Sigmoid colon (tissue), 7 donors: ENCODE measurements around the gene GYS2. TPM values are rescaled to one million over a fixed set of nuclear protein-coding genes. Genes with fewer than 3 reads are reported as not detected.

Source experiments
- DNase-seq: peaks from one replicate; pipeline ENCODE4 v3.0.0-alpha.2; 2019
- H3K27ac ChIP-seq, 4 donors: fragments of 200-600 bp; sonication (generic); one replicate each; pipeline ENCODE4 v1.5.1; 2016 to 2019; ENCODE audit warnings: mild to moderate bottlenecking in 1 of 4
- H3K27me3 ChIP-seq, 3 donors: fragments of 200-600 bp; sonication (generic); one replicate each; pipeline ENCODE4 v1.5.1; 2019; ENCODE audit warnings: mild to moderate bottlenecking in 1 of 3
- H3K36me3 ChIP-seq, 4 donors: fragments of 200-600 bp; sonication (generic); one replicate each; pipeline ENCODE4 v1.5.1; 2016 to 2019
- H3K4me1 ChIP-seq, 4 donors: fragments of 200-600 bp; sonication (generic); one replicate each; pipeline ENCODE4 v1.5.1; 2017 to 2019
- H3K4me3 ChIP-seq, 4 donors: fragments of 200-600 bp; sonication (generic); one replicate each; pipeline ENCODE4 v1.5.1; 2017 to 2019; ENCODE audit warnings: mild to moderate bottlenecking in 2 of 4, moderate library complexity in 1 of 4
- H3K9me3 ChIP-seq, 4 donors: fragments of 200-600 bp in 3 of 4; sonication (generic) in 3 of 4; one replicate each; pipeline versions ENCODE4 v1.5.1 to v1.6.1; 2013 to 2019
- CTCF ChIP-seq, 4 experiments: fragments of 450-650 bp in 3 of 4; fragments of 200-600 bp in 1 of 4; IDR thresholded peaks; one replicate each; pipeline ENCODE4 v1.5.1; 2016 to 2019; ENCODE audit warnings: antibody characterized with exemption in 4 of 4, mild to moderate bottlenecking in 3 of 4, moderate library complexity in 2 of 4
- EP300 ChIP-seq, 4 donors: sonication (generic); formaldehyde crosslinking; IDR thresholded peaks; one replicate each; pipeline ENCODE4 v1.6.1; 2017; ENCODE audit warnings: antibody characterized with exemption in 4 of 4
- POLR2A ChIP-seq, 2 donors: fragments of 450-650 bp; IDR thresholded peaks; one replicate each; pipeline ENCODE4 v1.6.1; 2016; ENCODE audit warnings: antibody characterized with exemption in 2 of 2, mild to moderate bottlenecking in 2 of 2, moderate library complexity in 2 of 2
- POLR2AphosphoS5 ChIP-seq, 4 donors: sonication (generic); formaldehyde crosslinking; IDR thresholded peaks; one replicate each; pipeline ENCODE4 v1.6.1; 2017; ENCODE audit warnings: antibody characterized with exemption in 4 of 4
- WGBS, 2 donors: extraction: QIAGEN DNeasy Blood & Tissue Kit; methylation state at CpG; one replicate each; pipeline ENCODE4 v1.1.7; 2013; 5-methylcytosine and 5-hydroxymethylcytosine counted together
- intact Hi-C: fragments of 100-400 bp; cut with DNase I; formaldehyde crosslinking; loops from one replicate; pipeline ENCODE4 v1.15.1; 2023
- polyA plus RNA-seq, 3 donors: library from polyadenylated mRNA; stranded (reverse); fragments of 200-250 nt; gene quantifications; one replicate each; pipeline ENCODE4 v1.2.3, GENCODE V29; 2013
- total RNA-seq, 4 donors: library from RNA; depleted of rRNA; stranded (reverse); fragments of >200 nt; gene quantifications; one replicate each; pipeline ENCODE4 v1.1.0, GENCODE V29; 2016
- donor health status: healthy with polysubstance abuse.
- donor health status: Bipolar disorder and iron deficiency.
- donor health status: healthy.

The GYS2 gene
- total and polyA plus RNA-seq, 7 donors: 0.27 TPM; not detected in 6

GRCh38 chr12:21526721-21527345 lies 77.8 kb downstream of the GYS2 start:
- TF ChIP-seq CTCF (IDR thresholded peaks at IDR 0.05): no peak
- TF ChIP-seq POLR2A (IDR thresholded peaks at IDR 0.05): no peak
- TF ChIP-seq POLR2AphosphoS5 (IDR thresholded peaks at IDR 0.05): no peak
- TF ChIP-seq EP300 (IDR thresholded peaks at IDR 0.05): no peak
- intact Hi-C loops: no loop called here
- no peaks in the 10 kb centered on the region for H3K9me3 ChIP-seq
- H3K4me3 ChIP-seq: peak overlapping the region; percentile 29 to 70 (median 58)
- H3K36me3 ChIP-seq: no peaks in the 10 kb centered on the region
- DNase-seq: no peak
- no peaks in the 10 kb centered on the region for H3K27me3 ChIP-seq
- H3K4me1 ChIP-seq: peaks cover 0 to 23% (median 19%) of the 10 kb centered on the region in 4 donors
- H3K27ac ChIP-seq: peak overlapping the region in 1 of 4 donors; percentile 56
- 13 to 41% methylated on average over 12 of the region's 12 CpGs for WGBS, 2 donors

GRCh38 chr12:21526053-21526452 lies 78.6 kb downstream of the GYS2 start, which contains the start of gene SPX:
SPX (plus strand) TSS chr12:21526296; CDS start chr12:21526473, 177 bp downstream.
- Histone ChIP-seq H3K4me3 (peak within 1 kb of the TSS in 3 of 4 donors; percentile 55 to 70 (median 61)), H3K27me3 (no peaks in the 10 kb centered on the region), H3K27ac (no peak within 1 kb of the TSS), H3K4me1 (peaks cover 0 to 23% (median 19%) of the 10 kb centered on the region in 4 donors), H3K36me3 (no peaks in the 10 kb centered on the region), H3K9me3 (no peaks in the 10 kb centered on the region)
- intact Hi-C loops: no loop called here
- DNase-seq: no peak
- WGBS, 2 donors: 93 to 99% methylated on average over 1 of the region's 1 CpG
- no peak for TF ChIP-seq EP300 (IDR thresholded peaks at IDR 0.05)
- TF ChIP-seq CTCF (IDR thresholded peaks at IDR 0.05): no peak
- no peak for TF ChIP-seq POLR2AphosphoS5 (IDR thresholded peaks at IDR 0.05)
- TF ChIP-seq POLR2A (IDR thresholded peaks at IDR 0.05): no peak

GRCh38 chr12:21523148-21523547 lies 81.5 kb downstream of the GYS2 start:
- TF ChIP-seq POLR2A (IDR thresholded peaks at IDR 0.05): no peak
- TF ChIP-seq POLR2AphosphoS5 (IDR thresholded peaks at IDR 0.05): no peak
- no peak for TF ChIP-seq EP300 (IDR thresholded peaks at IDR 0.05)
- no peak for TF ChIP-seq CTCF (IDR thresholded peaks at IDR 0.05)
- intact Hi-C loops: no loop called here
- peaks cover 0 to 11% (median 7%) of the 10 kb centered on the region in 4 donors for H3K4me1 ChIP-seq
- H3K27ac ChIP-seq: no peak overlapping the region
- H3K36me3 ChIP-seq: peaks cover 0 to 2% (median 0%) of the 10 kb centered on the region in 4 donors
- H3K9me3 ChIP-seq: no peaks in the 10 kb centered on the region
- no peak overlapping the region for H3K4me3 ChIP-seq
- DNase-seq: no peak
- no peaks in the 10 kb centered on the region for H3K27me3 ChIP-seq

- intact Hi-C loops: no loop called here
- DNase-seq: no peak
- no peaks in the 10 kb centered on the region for H3K4me1 ChIP-seq
- no peak overlapping the region for H3K4me3 ChIP-seq
- H3K27me3 ChIP-seq: no peaks in the 10 kb centered on the region
- H3K9me3 ChIP-seq: no peaks in the 10 kb centered on the region
- 22 to 61% methylated on average over 1 of the region's 1 CpG for WGBS, 2 donors
- no peak overlapping the region for H3K27ac ChIP-seq
- H3K36me3 ChIP-seq: peaks cover 0 to 14% (median 0%) of the 10 kb centered on the region in 4 donors
- no peak for TF ChIP-seq CTCF (IDR thresholded peaks at IDR 0.05)
- TF ChIP-seq EP300 (IDR thresholded peaks at IDR 0.05): no peak
- TF ChIP-seq POLR2A (IDR thresholded peaks at IDR 0.05): no peak
- TF ChIP-seq POLR2AphosphoS5 (IDR thresholded peaks at IDR 0.05): no peak
Measured at GRCh38 chr12:21521541-21521940, 83.1 kb downstream of the GYS2 start.
